H1 (cell line): ENCODE measurements around the gene CFD. TPM values are rescaled to one million over a fixed set of nuclear protein-coding genes. Genes with fewer than 3 reads are reported as not detected.

Experiments used
- CTCF ChIA-PET: fragments of 300-600 bp; sonication (Branson Sonifier 250); formaldehyde crosslinking; loops from one replicate; lab custom pipeline; 2021; ENCODE audit not compliant: partially characterized antibody; lab: Charles Lee
- POLR2A ChIA-PET: fragments of 300-600 bp; sonication (Branson Sonifier 250); formaldehyde crosslinking; loops from one replicate; lab custom pipeline; 2021; ENCODE audit warnings: inconsistent platforms; ENCODE audit not compliant: partially characterized antibody; lab: Charles Lee
- DNase-seq, 2 experiments: peaks; one replicate each; pipeline versions ENCODE4 v3.0.0 to v3.0.0-alpha.2; 2010 to 2022; ENCODE audit warnings: low spot score in 2 of 2, low read depth in 1 of 2, mixed read lengths in 1 of 2
- FAIRE-seq: peaks from 2 replicates; lab custom pipeline; 2011; peaks lifted over from hg19 to GRCh38; lab: Jason Lieb, UNC
- H2AFZ ChIP-seq: 2 replicates; pipeline ENCODE4 v1.8.1; 2012; ENCODE audit warnings: low read length, inconsistent platforms
- H2AK5ac ChIP-seq: 2 replicates; pipeline ENCODE4 v1.6.1; 2013; ENCODE audit warnings: low read depth, low read length
- H2BK120ac ChIP-seq: replicated peaks from 2 replicates; pipeline ENCODE3; 2013; ENCODE audit warnings: low read depth, low read length, inconsistent platforms
- H2BK12ac ChIP-seq: 2 replicates; pipeline ENCODE4 v1.6.1; 2013; ENCODE audit warnings: low read depth, low read length
- H2BK15ac ChIP-seq: 2 replicates; pipeline ENCODE4 v1.6.1; 2013; ENCODE audit warnings: low read length
- H2BK20ac ChIP-seq: 2 replicates; pipeline ENCODE4 v1.6.1; 2013; ENCODE audit warnings: low read length
- H2BK5ac ChIP-seq: 2 replicates; pipeline ENCODE4 v1.6.1; 2013; ENCODE audit warnings: low read depth, low read length
- H3K14ac ChIP-seq: 2 replicates; pipeline ENCODE4 v1.6.1; 2013; ENCODE audit warnings: inconsistent platforms; ENCODE audit not compliant: insufficient read length
- H3K18ac ChIP-seq: 2 replicates; pipeline ENCODE4 v1.6.1; 2013; ENCODE audit warnings: low read length; ENCODE audit errors: extremely low read depth
- H3K23ac ChIP-seq: 2 replicates; pipeline ENCODE4 v1.6.1; 2013; ENCODE audit warnings: inconsistent platforms; ENCODE audit not compliant: insufficient read length
- H3K23me2 ChIP-seq: 2 replicates; pipeline ENCODE4 v1.6.1; 2013; ENCODE audit warnings: low read depth, low read length
- H3K27ac ChIP-seq: 2 replicates; pipeline ENCODE4 v1.6.1; 2011; ENCODE audit warnings: low read depth, low read length, inconsistent platforms
- H3K27me3 ChIP-seq, 4 experiments: replicated peaks in 1 of 4; 1 replicate in 1 of 4; 2 replicates in 3 of 4; pipeline versions ENCODE4 v1.6.1 to v1.8.1; 2011 to 2013; ENCODE audit warnings: low read length in 3 of 4, mild to moderate bottlenecking in 3 of 4, inconsistent platforms in 2 of 4, mixed read lengths in 2 of 4, moderate library complexity in 1 of 4; ENCODE audit not compliant: control insufficient read depth in 3 of 4, insufficient read depth in 3 of 4; ENCODE audit errors: extremely low read depth in 1 of 4
- H3K36me3 ChIP-seq, 4 experiments: 2 replicates each; pipeline versions ENCODE4 v1.6.1 to v1.8.1; 2011 to 2013; ENCODE audit warnings: mild to moderate bottlenecking in 4 of 4, low read length in 3 of 4, moderate library complexity in 2 of 4, control low read depth in 1 of 4, inconsistent platforms in 1 of 4; ENCODE audit not compliant: insufficient read depth in 4 of 4, control insufficient read depth in 2 of 4
- H3K4ac ChIP-seq: replicated peaks from 2 replicates; pipeline ENCODE3; 2013; ENCODE audit warnings: low read length, low read depth, mixed read lengths, inconsistent platforms; ENCODE audit not compliant: insufficient read length
- H3K4me1 ChIP-seq, 4 experiments: replicated peaks in 1 of 4; 1 replicate in 1 of 4; 2 replicates in 3 of 4; pipeline versions ENCODE4 v1.6.1 to v1.8.1; 2011 to 2013; ENCODE audit warnings: low read length in 3 of 4, inconsistent platforms in 2 of 4, mixed read lengths in 1 of 4; ENCODE audit not compliant: insufficient read depth in 4 of 4, control insufficient read depth in 3 of 4
- H3K4me2 ChIP-seq, 2 experiments: 2 replicates each; pipeline versions ENCODE4 v1.6.1 to v1.8.1; 2011 to 2013; ENCODE audit warnings: low read depth in 2 of 2, low read length in 2 of 2, control low read depth in 1 of 2, inconsistent platforms in 1 of 2, mild to moderate bottlenecking in 1 of 2; ENCODE audit not compliant: insufficient read depth in 1 of 2
- H3K4me3 ChIP-seq, 4 experiments: fragments of 200-600, 300-600 bp in 1 of 4; sonication (generic), shearing (Covaris generic), sonication (Bioruptor Twin) in 1 of 4; 2 replicates each; pipeline versions ENCODE4 v1.5.1 to v1.8.1; 2011 to 2016; ENCODE audit warnings: low read length in 4 of 4, low read depth in 3 of 4, control low read depth in 2 of 4, inconsistent platforms in 2 of 4, mild to moderate bottlenecking in 2 of 4, mixed read lengths in 1 of 4, moderate library complexity in 1 of 4; ENCODE audit not compliant: insufficient read depth in 2 of 4; ENCODE audit errors: extremely low read depth in 1 of 4
- H3K56ac ChIP-seq: replicated peaks from 2 replicates; pipeline ENCODE3; 2013; ENCODE audit warnings: low read depth, mild to moderate bottlenecking, mixed read lengths, low read length, inconsistent platforms; ENCODE audit not compliant: insufficient read length
- H3K79me1 ChIP-seq: 2 replicates; pipeline ENCODE4 v1.6.1; 2013; ENCODE audit warnings: low read depth, low read length, control low read depth
- H3K79me2 ChIP-seq, 2 experiments: 2 replicates each; pipeline versions ENCODE4 v1.6.1 to v1.8.1; 2012 to 2013; ENCODE audit warnings: low read length in 2 of 2, mild to moderate bottlenecking in 2 of 2, inconsistent platforms in 1 of 2; ENCODE audit not compliant: insufficient read depth in 2 of 2, control insufficient read depth in 1 of 2
- H3K9ac ChIP-seq, 4 experiments: replicated peaks in 1 of 4; 1 replicate in 1 of 4; 2 replicates in 3 of 4; pipeline versions ENCODE4 v1.6.1 to v1.8.1; 2011 to 2013; ENCODE audit warnings: low read depth in 3 of 4, low read length in 3 of 4, control low read depth in 2 of 4, mild to moderate bottlenecking in 2 of 4, moderate library complexity in 2 of 4, inconsistent platforms in 1 of 4; ENCODE audit errors: extremely low read depth in 1 of 4
- H3K9me3 ChIP-seq, 2 experiments: 2 replicates each; pipeline versions ENCODE4 v1.6.1 to v1.8.1; 2012 to 2013; ENCODE audit warnings: mild to moderate bottlenecking in 2 of 2, moderate library complexity in 2 of 2, control low read depth in 1 of 2, inconsistent platforms in 1 of 2, low read depth in 1 of 2, low read length in 1 of 2, mixed read lengths in 1 of 2; ENCODE audit not compliant: insufficient read depth in 2 of 2
- H4K20me1 ChIP-seq, 2 experiments: replicated peaks in 1 of 2; 2 replicates each; pipeline versions ENCODE3 to v1.8.1; 2011 to 2013; ENCODE audit warnings: inconsistent platforms in 2 of 2, low read length in 2 of 2, mild to moderate bottlenecking in 1 of 2; ENCODE audit not compliant: insufficient read depth in 2 of 2, control insufficient read depth in 1 of 2
- H4K5ac ChIP-seq: 2 replicates; pipeline ENCODE4 v1.6.1; 2013; ENCODE audit warnings: low read length, low read depth, mixed read lengths, inconsistent platforms; ENCODE audit not compliant: insufficient read length
- H4K8ac ChIP-seq: 2 replicates; pipeline ENCODE4 v1.8.0; 2013; ENCODE audit warnings: mild to moderate bottlenecking, moderate library complexity, low read length, inconsistent platforms; ENCODE audit not compliant: insufficient read depth; ENCODE audit errors: extremely low read depth
- H4K91ac ChIP-seq: replicated peaks from 2 replicates; pipeline ENCODE3; 2013; ENCODE audit warnings: low read length, mixed read lengths, inconsistent platforms; ENCODE audit not compliant: insufficient read length
- ASH2L ChIP-seq: fragments of 200-600, 300-600 bp; sonication (generic); IDR thresholded peaks from one replicate; pipeline ENCODE4 v1.7.1; 2017; ENCODE audit warnings: low read length
- BRCA1 ChIP-seq: IDR thresholded peaks from 2 replicates; pipeline ENCODE4 v1.6.1; 2012; ENCODE audit warnings: low read depth, low read length, improper control_type of control experiment
- CBX5 ChIP-seq: fragments of 300-800, 300-1000 bp; sonication (generic); IDR thresholded peaks from 2 replicates; pipeline ENCODE4 v1.7.1; 2016; ENCODE audit warnings: antibody characterized with exemption, low read length, low read depth
- EP300 ChIP-seq, 2 experiments: IDR thresholded peaks; 1 replicate in 1 of 2; 2 replicates in 1 of 2; pipeline ENCODE4 v1.6.1; 2011 to 2012; ENCODE audit warnings: low read depth in 2 of 2, low read length in 2 of 2, mild to moderate bottlenecking in 2 of 2, borderline replicate concordance in 1 of 2, inconsistent platforms in 1 of 2, moderate library complexity in 1 of 2
- HDAC6 ChIP-seq: IDR thresholded peaks from one replicate; pipeline ENCODE4 v1.7.1; 2012; ENCODE audit warnings: low read depth, mild to moderate bottlenecking, inconsistent platforms, low read length, moderate library complexity
- KDM5A ChIP-seq: fragments of 200-600 bp; IDR thresholded peaks from 2 replicates; pipeline ENCODE4 v1.7.1; 2012; ENCODE audit warnings: mild to moderate bottlenecking, low read length, inconsistent platforms, mixed read lengths
- NANOG ChIP-seq: IDR thresholded peaks from 2 replicates; pipeline ENCODE4 v1.6.1; 2011; ENCODE audit warnings: low read length, low read depth, mild to moderate bottlenecking, inconsistent platforms; ENCODE audit not compliant: insufficient read depth, poor library complexity, severe bottlenecking
- PHF8 ChIP-seq: fragments of 200-600 bp; sonication (generic); conservative IDR thresholded peaks from 2 replicates; pipeline ENCODE4 v1.7.1; 2012; ENCODE audit warnings: low read depth, mild to moderate bottlenecking, inconsistent platforms, low read length, moderate library complexity
- POLR2A ChIP-seq, 2 experiments: IDR thresholded peaks; 1 replicate in 1 of 2; 2 replicates in 1 of 2; pipeline ENCODE4 v1.6.1; 2011; ENCODE audit warnings: low read depth in 2 of 2, low read length in 2 of 2, mild to moderate bottlenecking in 2 of 2; ENCODE audit errors: control extremely low read depth in 1 of 2
- POU5F1 ChIP-seq: IDR thresholded peaks from 2 replicates; pipeline ENCODE4 v1.6.1; 2011; ENCODE audit warnings: low read depth, mild to moderate bottlenecking, low read length, moderate library complexity
- SIN3A ChIP-seq, 2 experiments: IDR thresholded peaks in 1 of 2; conservative IDR thresholded peaks in 1 of 2; 2 replicates each; pipeline ENCODE4 v1.6.1; 2011 to 2012; ENCODE audit warnings: low read length in 2 of 2, improper control_type of control experiment in 1 of 2, low read depth in 1 of 2, mild to moderate bottlenecking in 1 of 2
- SIX5 ChIP-seq: IDR thresholded peaks from 2 replicates; pipeline ENCODE4 v1.6.1; 2011; ENCODE audit warnings: mild to moderate bottlenecking, low read depth, low read length
- SP2 ChIP-seq: IDR thresholded peaks from 2 replicates; pipeline ENCODE4 v1.6.1; 2012; ENCODE audit warnings: mild to moderate bottlenecking, low read length, inconsistent platforms
- TAF1 ChIP-seq: IDR thresholded peaks from 2 replicates; pipeline ENCODE4 v1.6.1; 2011; ENCODE audit warnings: mild to moderate bottlenecking, low read depth, low read length
- WGBS, 2 experiments: shearing (Covaris generic) in 1 of 2; methylation state at CpG; one replicate each; pipeline versions ENCODE4 v1.1.6 to v1.1.7; 2013 to 2015; ENCODE audit warnings: low lambda C conversion rate in 2 of 2, mixed read lengths in 2 of 2, inconsistent platforms in 1 of 2, low coverage in 1 of 2, missing lambda C conversion rate in 1 of 2; ENCODE audit not compliant: insufficient replicate concordance in 2 of 2, insufficient coverage in 1 of 2, insufficient read length in 1 of 2; ENCODE audit errors: extremely low coverage in 1 of 2, missing lambda C conversion rate in 1 of 2; 5-methylcytosine and 5-hydroxymethylcytosine counted together
- polyA plus RNA-seq, 7 experiments: library from polyadenylated mRNA; depleted of rRNA in 3 of 7; stranded (reverse) in 5 of 7; unstranded in 2 of 7; fragments of >200 nt in 5 of 7; fragments of 200-250 nt in 2 of 7; gene quantifications; 1 replicate in 5 of 7; 2 replicates in 1 of 7; 4 replicates in 1 of 7; pipeline versions ENCODE4 v1.2.1 to v1.2.3, GENCODE V29; 2011 to 2013; ENCODE audit warnings: missing spikeins in 2 of 7, mixed read lengths in 2 of 7
- total RNA-seq: library from RNA; stranded (reverse); fragmentation: NEBNext Ultra II Directional; extraction: Animal tissue kit (Norgen Biotek cat#: 25700); gene quantifications from 2 replicates; pipeline ENCODE4 v1.2.1, GENCODE V29; 2021

Gene CFD
- total and polyA plus RNA-seq, 2 of the 8 experiments (the other 6 are each of a cell fraction or from before 2014, with no cell fraction given), result 1.7 to 2.8 TPM

GRCh38 chr19:870963-871401 lies 11.5 kb downstream of the CFD start:
- Histone ChIP-seq H3K18ac (no peak overlapping the region; the same call in 1 of the 2 replicates), H3K79me2 (no peaks in the 10 kb centered on the region), H2BK5ac (no peak overlapping the region; the same call in 1 of the 2 replicates), H4K20me1 (peaks cover 4 to 9% of the 10 kb centered on the region in 2 experiments), H4K8ac (no peak overlapping the region; the same call in none of the 2 replicates), H3K9ac (no peak overlapping the region), H2AK5ac (no peak overlapping the region), H3K27ac (no peak overlapping the region), H3K27me3 (no peaks in the 10 kb centered on the region), H3K9me3 (peaks cover 0 to 3% of the 10 kb centered on the region in 2 experiments; a peak in 1 of 4 replicates), H2BK12ac (0 out of 2 replicates have a peak overlapping the region, but pooled peaks have one; percentile 39), H4K5ac (no peak overlapping the region), H3K4me2 (no peak overlapping the region), H3K56ac (no peak overlapping the region), H3K4me3 (no peak overlapping the region), H2AFZ (no peak overlapping the region), H3K23me2 (no peaks in the 10 kb centered on the region), H2BK120ac (no peak overlapping the region), H3K4me1 (peaks cover 3 to 22% (median 7%) of the 10 kb centered on the region in 4 experiments), H3K36me3 (peaks cover 0 to 18% (median 0%) of the 10 kb centered on the region in 4 experiments; a peak in 2 of 8 replicates), H4K91ac (no peak overlapping the region), H3K14ac (no peak overlapping the region), H3K23ac (no peak overlapping the region), H3K79me1 (no peaks in the 10 kb centered on the region; the same call in 1 of the 2 replicates), H2BK15ac (no peak overlapping the region), H2BK20ac (no peak overlapping the region), H3K4ac (no peak overlapping the region)
- POLR2A ChIA-PET, result interaction anchor here (0.7 to 2.4 kb wide), 7 partner anchors 18 to 112 kb away, joined by 3 to 8 read pairs (median 4); partner anchors contain the start of genes ELANE and WDR18
- no peak for FAIRE-seq
- 79% methylated on average over 19 of the region's 28 CpGs; no CpG with 5 or more reads in 1 of the 2 experiments for WGBS, 2 experiments
- CTCF ChIA-PET, result interaction anchor here (0.6 to 2.8 kb wide), 7 partner anchors 9 to 101 kb away, joined by 3 to 10 read pairs (median 3); no protein-coding TSS in a partner anchor
- no peak for DNase-seq
- TF ChIP-seq SP2 (no peak), ASH2L (no peak), SIX5 (no peak), PHF8 (no peak), EP300 (IDR thresholded peaks at IDR 0.05; ENCODE audit: borderline replicate concordance in 1 of 2, low read depth in 2 of 2, low read length in 2 of 2) (no peak), NANOG (no peak), POU5F1 (no peak), CBX5 (no peak), TAF1 (no peak), BRCA1 (no peak), POLR2A (IDR thresholded peaks at IDR 0.05; ENCODE audit: control extremely low read depth in 1 of 2, low read depth in 2 of 2, low read length in 2 of 2) (no peak), KDM5A (no peak), SIN3A (conservative IDR thresholded peaks at IDR 0.05 in 1 of 2, IDR thresholded peaks at IDR 0.05 in 1 of 2; ENCODE audit: low read depth in 1 of 2, low read length in 2 of 2) (no peak), HDAC6 (no peak)
